Measurements from ENCODE around the gene DEPDC7.

DEPDC7 gene

DNA sequence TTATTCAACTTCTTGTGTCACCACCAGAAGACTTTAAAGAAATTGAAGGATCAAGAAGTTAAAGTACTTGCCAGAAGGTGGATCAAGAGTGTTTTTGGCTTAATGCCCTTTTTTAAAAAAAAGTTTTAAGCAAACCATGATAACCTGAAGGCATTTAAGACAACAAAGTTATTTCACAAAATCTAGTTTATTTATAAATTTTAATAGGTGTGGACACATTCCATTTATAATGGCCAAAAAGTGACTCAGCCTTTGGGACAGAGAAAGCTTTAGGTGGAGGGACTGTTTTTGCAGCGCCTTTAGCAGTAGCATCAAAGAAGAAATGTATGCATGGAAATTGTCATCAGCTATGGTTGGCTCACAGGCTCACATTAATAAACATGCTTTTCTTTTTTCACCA is 41.6 kb downstream of the DEPDC7 start:
- no peak for DNase-seq (ENCODE audit: low read depth)
- H3K4me3 ChIP-seq (ENCODE audit: control insufficient read depth, low read depth, low read length), result no peak overlapping the region
- TF ChIP-seq, protein P1, sequence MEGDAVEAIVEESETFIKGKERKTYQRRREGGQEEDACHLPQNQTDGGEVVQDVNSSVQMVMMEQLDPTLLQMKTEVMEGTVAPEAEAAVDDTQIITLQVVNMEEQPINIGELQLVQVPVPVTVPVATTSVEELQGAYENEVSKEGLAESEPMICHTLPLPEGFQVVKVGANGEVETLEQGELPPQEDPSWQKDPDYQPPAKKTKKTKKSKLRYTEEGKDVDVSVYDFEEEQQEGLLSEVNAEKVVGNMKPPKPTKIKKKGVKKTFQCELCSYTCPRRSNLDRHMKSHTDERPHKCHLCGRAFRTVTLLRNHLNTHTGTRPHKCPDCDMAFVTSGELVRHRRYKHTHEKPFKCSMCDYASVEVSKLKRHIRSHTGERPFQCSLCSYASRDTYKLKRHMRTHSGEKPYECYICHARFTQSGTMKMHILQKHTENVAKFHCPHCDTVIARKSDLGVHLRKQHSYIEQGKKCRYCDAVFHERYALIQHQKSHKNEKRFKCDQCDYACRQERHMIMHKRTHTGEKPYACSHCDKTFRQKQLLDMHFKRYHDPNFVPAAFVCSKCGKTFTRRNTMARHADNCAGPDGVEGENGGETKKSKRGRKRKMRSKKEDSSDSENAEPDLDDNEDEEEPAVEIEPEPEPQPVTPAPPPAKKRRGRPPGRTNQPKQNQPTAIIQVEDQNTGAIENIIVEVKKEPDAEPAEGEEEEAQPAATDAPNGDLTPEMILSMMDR (conservative IDR thresholded peaks at IDR 0.05; ENCODE audit: control insufficient read depth, insufficient read depth, low read depth, low read length), result no peak

DNA sequence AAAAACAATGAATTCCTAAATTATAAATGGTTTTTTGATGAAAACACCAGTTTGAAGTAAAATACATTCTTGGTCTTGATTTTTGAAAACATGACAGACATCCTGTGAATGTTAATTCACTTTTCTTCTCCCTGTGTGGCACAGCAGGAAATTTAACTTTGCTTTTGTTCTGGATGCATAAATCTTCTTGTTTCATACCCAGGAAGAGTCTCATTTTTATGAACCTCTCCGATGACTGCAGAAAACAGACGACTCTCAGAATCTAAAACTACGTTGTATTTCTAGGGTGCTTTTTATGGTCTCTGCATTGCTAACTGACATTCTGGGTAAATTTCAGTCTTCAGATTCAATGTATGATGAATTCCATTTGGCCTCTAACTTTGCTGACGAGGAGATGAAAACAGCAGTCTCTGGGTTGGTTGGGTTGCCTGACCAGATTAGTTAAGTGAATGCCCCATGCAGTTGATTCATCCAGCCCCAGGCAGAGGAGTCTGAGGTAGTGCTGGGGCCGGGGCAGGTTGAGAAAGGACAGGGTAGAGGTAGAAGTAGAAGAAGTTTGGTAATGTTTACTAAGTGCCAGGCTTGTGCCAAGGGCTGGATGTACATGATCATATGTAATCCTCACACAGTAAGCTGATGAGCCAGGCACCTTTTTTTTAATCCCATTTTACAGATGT is 43.8 kb downstream of the DEPDC7 start:
- no peak overlapping the region for H3K4me3 ChIP-seq (ENCODE audit: control insufficient read depth, low read depth, low read length)
- TF ChIP-seq, protein P1 (conservative IDR thresholded peaks at IDR 0.05; ENCODE audit: control insufficient read depth, insufficient read depth, low read depth, low read length), result no peak
- DNase-seq (ENCODE audit: low read depth), result no peak

DNA sequence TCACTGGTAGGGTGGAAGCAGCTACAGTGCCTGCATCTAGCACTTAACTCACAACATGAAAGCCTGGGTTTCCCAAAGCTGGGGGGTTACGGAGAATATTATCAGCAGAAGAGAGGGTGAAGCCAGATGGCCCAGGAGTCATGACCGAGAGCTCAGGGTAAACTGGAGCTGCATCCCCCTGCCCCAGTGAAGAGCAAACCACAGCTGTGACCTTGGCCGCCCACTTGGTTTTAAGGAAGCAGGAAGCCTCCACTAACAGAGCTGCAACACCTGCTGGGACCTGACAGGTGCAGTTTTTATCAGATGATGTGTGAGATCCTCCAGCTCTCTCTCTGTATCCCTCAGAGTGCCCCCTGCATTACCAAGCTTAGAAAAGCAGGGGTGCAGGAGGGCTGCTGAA is 44.6 kb downstream of the DEPDC7 start:
- H3K4me3 ChIP-seq (ENCODE audit: control insufficient read depth, low read depth, low read length), result no peak overlapping the region
- no peak for DNase-seq (ENCODE audit: low read depth)

DNA sequence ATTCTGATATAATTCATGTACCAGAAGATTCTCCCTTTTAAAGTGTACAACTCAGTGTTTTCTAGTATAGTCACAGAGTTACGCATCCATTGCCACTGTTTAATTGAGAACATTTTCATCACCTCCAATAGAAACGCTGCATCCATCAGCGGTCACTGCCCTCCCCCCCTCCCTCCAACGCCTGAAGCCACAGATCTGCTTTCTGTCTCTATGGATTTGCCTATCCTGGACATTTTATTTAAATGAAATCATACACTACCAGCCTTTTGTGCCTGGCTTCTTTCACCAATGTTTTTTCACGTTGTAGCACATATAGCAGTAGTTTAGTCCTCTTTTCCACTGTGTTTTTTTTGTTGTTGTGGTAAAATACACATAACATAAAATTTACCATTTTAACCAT is 46.5 kb downstream of the DEPDC7 start:
- TF ChIP-seq, protein P1 (conservative IDR thresholded peaks at IDR 0.05; ENCODE audit: control insufficient read depth, insufficient read depth, low read depth, low read length), result no peak
- H3K4me3 ChIP-seq (ENCODE audit: control insufficient read depth, low read depth, low read length), result no peak overlapping the region
- no peak for DNase-seq (ENCODE audit: low read depth)

More for the DNA sequence above, 44.6 kb downstream of the DEPDC7 start:
- TF ChIP-seq, protein P1 (conservative IDR thresholded peaks at IDR 0.05; ENCODE audit: control insufficient read depth, insufficient read depth, low read depth, low read length), result no peak

DNA sequence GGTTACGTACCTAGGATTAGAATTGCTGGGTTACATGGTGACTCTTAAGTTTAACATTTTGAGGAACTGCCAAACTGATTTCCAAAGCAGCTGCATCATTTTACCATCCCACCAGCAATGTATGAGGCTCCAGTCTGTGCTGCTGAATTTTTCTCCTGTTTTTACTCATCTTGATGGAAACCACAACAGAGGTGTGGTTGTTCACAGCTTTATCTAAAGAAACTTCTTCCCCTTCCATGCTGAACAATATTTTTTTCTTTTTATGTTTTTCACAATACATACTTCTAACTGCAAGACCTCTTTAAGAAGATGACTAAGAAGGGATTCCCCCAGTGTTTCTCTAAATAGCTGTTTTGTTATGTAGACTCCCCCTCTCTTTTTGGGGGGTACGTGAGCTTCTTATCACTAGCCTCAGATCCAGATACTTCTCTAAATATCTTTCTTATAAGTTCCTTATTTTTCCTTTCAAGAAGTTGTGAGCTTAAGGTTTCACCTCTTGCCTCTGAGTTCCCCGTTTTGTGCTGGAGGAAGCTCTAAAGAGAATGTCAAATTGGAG is 47.7 kb downstream of the DEPDC7 start:
- TF ChIP-seq, protein P1 (conservative IDR thresholded peaks at IDR 0.05; ENCODE audit: control insufficient read depth, insufficient read depth, low read depth, low read length), result no peak
- peak; percentile 74 for DNase-seq (ENCODE audit: low read depth)

DNA sequence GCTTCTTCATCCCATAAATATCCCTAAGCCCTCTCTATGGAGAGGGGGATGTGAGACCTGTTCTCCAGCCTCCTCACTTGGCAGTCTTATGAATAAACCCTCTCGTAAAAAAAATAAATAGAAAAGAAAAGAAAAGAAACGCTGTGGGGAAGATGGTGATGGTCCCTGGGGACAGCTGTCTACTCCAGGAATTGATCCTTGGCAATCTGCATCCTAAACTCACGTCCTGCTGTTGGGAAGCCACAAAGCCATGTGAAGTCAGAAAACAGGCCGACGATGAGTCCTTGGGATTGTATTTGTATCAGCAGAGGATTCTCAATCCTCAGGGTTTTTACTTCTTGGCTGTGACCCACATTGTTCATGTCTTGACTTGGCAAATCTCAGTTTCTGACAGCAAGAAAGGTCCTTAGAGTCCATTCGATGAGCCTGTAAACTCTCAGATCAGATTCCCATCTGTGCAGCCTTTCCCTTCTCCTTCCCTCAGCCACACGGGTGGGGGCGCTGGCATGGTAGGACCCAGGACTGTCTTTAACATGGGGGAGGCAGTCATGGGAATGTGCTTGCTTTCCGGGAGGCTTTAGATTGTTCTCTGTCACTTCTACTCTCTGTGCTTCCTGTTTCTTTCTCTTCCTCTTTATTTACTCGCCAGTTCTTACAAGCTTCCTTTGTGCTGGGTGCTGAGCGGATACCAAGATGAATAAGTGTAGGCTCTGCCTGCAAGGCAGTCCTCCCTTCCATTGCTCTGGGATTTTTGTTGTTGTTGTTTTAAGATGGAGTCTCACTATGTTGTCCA is 48.6 kb downstream of the DEPDC7 start:
- peak; percentile 36 for DNase-seq (ENCODE audit: low read depth)
- TF ChIP-seq, protein P1 (conservative IDR thresholded peaks at IDR 0.05; ENCODE audit: control insufficient read depth, insufficient read depth, low read depth, low read length), result no peak
- no peak overlapping the region for H3K4me3 ChIP-seq (ENCODE audit: control insufficient read depth, low read depth, low read length)

More for the DNA sequence above, 47.7 kb downstream of the DEPDC7 start:
- H3K4me3 ChIP-seq (ENCODE audit: control insufficient read depth, low read depth, low read length), result no peak overlapping the region
